Measurements from ENCODE around the gene MIA. TPM values are rescaled to one million over a fixed set of nuclear protein-coding genes. Genes with fewer than 3 reads are reported as not detected.
"Not testable (repeated sequence)": the region's sequence is repeated elsewhere in the genome, so short reads cannot be mapped to it uniquely, and the experiment has no call there.

MIA gene
- polyA plus RNA-seq: 1.8 and 4.0 TPM in 2 replicates
- polyA minus RNA-seq: not detected in 2 replicates

- no peak within 1 kb of the TSS for H3K4me3 ChIP-seq (ENCODE audit: low read length)
- no peak within 1 kb of the TSS for H3K4me2 ChIP-seq (ENCODE audit: low read length)
- no peaks in the 10 kb centered on the region for H3K9me2 ChIP-seq (ENCODE audit: insufficient read depth, low read length)
- no peaks in the 10 kb centered on the region for H3K36me3 ChIP-seq (ENCODE audit: insufficient read depth, low read length)
- H4K20me1 ChIP-seq (ENCODE audit: insufficient read depth): no peaks in the 10 kb centered on the region
- H3K79me2 ChIP-seq (replicated peaks; ENCODE audit: insufficient read depth, low read length): no peaks in the 10 kb centered on the region
- TF ChIP-seq, protein P1, sequence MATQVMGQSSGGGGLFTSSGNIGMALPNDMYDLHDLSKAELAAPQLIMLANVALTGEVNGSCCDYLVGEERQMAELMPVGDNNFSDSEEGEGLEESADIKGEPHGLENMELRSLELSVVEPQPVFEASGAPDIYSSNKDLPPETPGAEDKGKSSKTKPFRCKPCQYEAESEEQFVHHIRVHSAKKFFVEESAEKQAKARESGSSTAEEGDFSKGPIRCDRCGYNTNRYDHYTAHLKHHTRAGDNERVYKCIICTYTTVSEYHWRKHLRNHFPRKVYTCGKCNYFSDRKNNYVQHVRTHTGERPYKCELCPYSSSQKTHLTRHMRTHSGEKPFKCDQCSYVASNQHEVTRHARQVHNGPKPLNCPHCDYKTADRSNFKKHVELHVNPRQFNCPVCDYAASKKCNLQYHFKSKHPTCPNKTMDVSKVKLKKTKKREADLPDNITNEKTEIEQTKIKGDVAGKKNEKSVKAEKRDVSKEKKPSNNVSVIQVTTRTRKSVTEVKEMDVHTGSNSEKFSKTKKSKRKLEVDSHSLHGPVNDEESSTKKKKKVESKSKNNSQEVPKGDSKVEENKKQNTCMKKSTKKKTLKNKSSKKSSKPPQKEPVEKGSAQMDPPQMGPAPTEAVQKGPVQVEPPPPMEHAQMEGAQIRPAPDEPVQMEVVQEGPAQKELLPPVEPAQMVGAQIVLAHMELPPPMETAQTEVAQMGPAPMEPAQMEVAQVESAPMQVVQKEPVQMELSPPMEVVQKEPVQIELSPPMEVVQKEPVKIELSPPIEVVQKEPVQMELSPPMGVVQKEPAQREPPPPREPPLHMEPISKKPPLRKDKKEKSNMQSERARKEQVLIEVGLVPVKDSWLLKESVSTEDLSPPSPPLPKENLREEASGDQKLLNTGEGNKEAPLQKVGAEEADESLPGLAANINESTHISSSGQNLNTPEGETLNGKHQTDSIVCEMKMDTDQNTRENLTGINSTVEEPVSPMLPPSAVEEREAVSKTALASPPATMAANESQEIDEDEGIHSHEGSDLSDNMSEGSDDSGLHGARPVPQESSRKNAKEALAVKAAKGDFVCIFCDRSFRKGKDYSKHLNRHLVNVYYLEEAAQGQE (IDR thresholded peaks at IDR 0.05; ENCODE audit: borderline replicate concordance): no peak
- TF ChIP-seq RAD21 (conservative IDR thresholded peaks at IDR 0.05) (no peak), CTCF (IDR thresholded peaks at IDR 0.05; ENCODE audit: poor library complexity, severe bottlenecking) (no peak), SMC3 (conservative IDR thresholded peaks at IDR 0.05; ENCODE audit: poor library complexity) (no peak), POLR2AphosphoS5 (IDR thresholded peaks at IDR 0.05) (no peak), MXI1 (conservative IDR thresholded peaks at IDR 0.05; ENCODE audit: poor library complexity, severe bottlenecking) (no peak), TAF1 (IDR thresholded peaks at IDR 0.05; ENCODE audit: low read depth) (no peak), EP300 (conservative IDR thresholded peaks at IDR 0.05; ENCODE audit: poor library complexity, severe bottlenecking) (no peak), EZH2 (IDR thresholded peaks at IDR 0.05; ENCODE audit: borderline replicate concordance, insufficient read depth, low read length, poor library complexity, severe bottlenecking) (no peak)
- H2AFZ ChIP-seq (ENCODE audit: low read depth, low read length): no peak within 1 kb of the TSS
- peak within 1 kb of the TSS; percentile 99 for H3K27ac ChIP-seq (ENCODE audit: low read length)
- H3F3A ChIP-seq (ENCODE audit: insufficient read depth, low read length, poor library complexity, severe bottlenecking): peaks cover 4% of the 10 kb centered on the region
- peak within 1 kb of the TSS; percentile 87 for H3K9ac ChIP-seq (ENCODE audit: low read length)
- H3K9me3 ChIP-seq (ENCODE audit: low read length): no peaks in the 10 kb centered on the region
- no peaks in the 10 kb centered on the region for H3K27me3 ChIP-seq (ENCODE audit: insufficient read depth, low read depth, low read length)
These were observed at the start of gene MIA for GRCh38 chr19:40774916-40775631. MIA (plus strand) TSS chr19:40775521; CDS start chr19:40775543, 22 bp downstream.

GRCh38 chr19:40726279-40726678 lies 49.0 kb upstream of the MIA start:
- Histone ChIP-seq H3K36me3 (ENCODE audit: insufficient read depth, low read length) (no peaks in the 10 kb centered on the region), H3K4me3 (ENCODE audit: low read length) (no peak overlapping the region), H3K27ac (ENCODE audit: low read length) (no peak overlapping the region), H3K79me2 (replicated peaks; ENCODE audit: insufficient read depth, low read length) (peaks cover 4% of the 10 kb centered on the region), H3K9me2 (ENCODE audit: insufficient read depth, low read length) (no peaks in the 10 kb centered on the region), H3K4me2 (ENCODE audit: low read length) (no peak overlapping the region), H2AFZ (ENCODE audit: low read depth, low read length) (no peak overlapping the region), H4K20me1 (ENCODE audit: insufficient read depth) (no peaks in the 10 kb centered on the region), H3F3A (ENCODE audit: insufficient read depth, low read length, poor library complexity, severe bottlenecking) (no peaks in the 10 kb centered on the region), H3K27me3 (ENCODE audit: insufficient read depth, low read depth, low read length) (no peaks in the 10 kb centered on the region), H3K9me3 (ENCODE audit: low read length) (no peaks in the 10 kb centered on the region), H3K9ac (ENCODE audit: low read length) (no peak overlapping the region)
- TF ChIP-seq EZH2 (IDR thresholded peaks at IDR 0.05; ENCODE audit: borderline replicate concordance, insufficient read depth, low read length, poor library complexity, severe bottlenecking): no peak
- TF ChIP-seq SMC3 (conservative IDR thresholded peaks at IDR 0.05; ENCODE audit: poor library complexity): no peak
- no peak for TF ChIP-seq RAD21 (conservative IDR thresholded peaks at IDR 0.05)
- no peak for TF ChIP-seq POLR2AphosphoS5 (IDR thresholded peaks at IDR 0.05)
- no peak for TF ChIP-seq EP300 (conservative IDR thresholded peaks at IDR 0.05; ENCODE audit: poor library complexity, severe bottlenecking)
- no peak for TF ChIP-seq TAF1 (IDR thresholded peaks at IDR 0.05; ENCODE audit: low read depth)
- TF ChIP-seq MXI1 (conservative IDR thresholded peaks at IDR 0.05; ENCODE audit: poor library complexity, severe bottlenecking): no peak
- TF ChIP-seq CTCF (IDR thresholded peaks at IDR 0.05; ENCODE audit: poor library complexity, severe bottlenecking): no peak
- TF ChIP-seq, protein P1 (IDR thresholded peaks at IDR 0.05; ENCODE audit: borderline replicate concordance): no peak

DNA sequence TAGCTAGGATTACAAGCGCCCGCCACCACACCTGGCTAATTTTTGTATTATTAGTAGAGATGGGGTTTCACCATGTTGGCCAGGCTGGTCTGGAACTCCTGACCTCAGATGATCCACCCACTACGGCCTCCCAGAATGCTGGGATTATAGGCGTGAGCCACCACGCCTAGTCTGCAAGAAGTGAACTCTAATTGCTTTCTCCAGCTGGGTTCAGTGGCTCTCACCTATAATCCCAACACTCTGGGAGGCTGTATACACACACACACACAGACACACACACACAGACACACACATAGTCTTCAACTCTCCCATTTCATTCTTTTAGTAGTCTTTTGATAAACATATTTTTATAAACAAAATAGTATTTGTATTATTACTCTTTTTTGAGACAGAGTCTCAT lies 45.3 kb upstream of the MIA start:
- not testable (repeated sequence) for H3F3A ChIP-seq (ENCODE audit: insufficient read depth, low read length, poor library complexity, severe bottlenecking); H3K4me3 ChIP-seq (ENCODE audit: low read length); H3K36me3 ChIP-seq (ENCODE audit: insufficient read depth, low read length); H3K9ac ChIP-seq (ENCODE audit: low read length); H3K27ac ChIP-seq (ENCODE audit: low read length); H3K4me2 ChIP-seq (ENCODE audit: low read length); H3K27me3 ChIP-seq (ENCODE audit: insufficient read depth, low read depth, low read length); H3K79me2 ChIP-seq (replicated peaks; ENCODE audit: insufficient read depth, low read length); H3K9me3 ChIP-seq (ENCODE audit: low read length); H2AFZ ChIP-seq (ENCODE audit: low read depth, low read length); H3K9me2 ChIP-seq (ENCODE audit: insufficient read depth, low read length); H4K20me1 ChIP-seq (ENCODE audit: insufficient read depth)
